SK-N-SH (cell line): ENCODE data around the gene BRDT. TPM values are rescaled to one million over a fixed set of nuclear protein-coding genes. Genes with fewer than 3 reads are reported as not detected.

Source experiments
- CTCF ChIA-PET: fragments of 300-600, 350-600 bp; formaldehyde crosslinking; extraction: SDS; loops from one replicate; lab custom pipeline; 2021; lab: Yijun Ruan, JAX
- POLR2A ChIA-PET: fragments of 350-600 bp; sonication (Branson Sonifier 250); formaldehyde crosslinking; extraction: SDS; loops from one replicate; lab custom pipeline; 2020; ENCODE audit warnings: antibody characterized with exemption, inconsistent platforms; lab: Yijun Ruan, JAX
- DNase-seq: peaks from one replicate; pipeline ENCODE4 v3.0.0; 2012
- H2AFZ ChIP-seq: fragments of 200-600 bp; sonication (generic); 2 replicates; pipeline ENCODE4 v1.8.1; 2016; ENCODE audit warnings: antibody characterized with exemption, mild to moderate bottlenecking, low read depth
- H3F3A ChIP-seq: fragments of 200-600 bp; sonication (generic); replicated peaks from 2 replicates; pipeline ENCODE3; 2016; ENCODE audit warnings: antibody characterized with exemption, mild to moderate bottlenecking; ENCODE audit not compliant: insufficient read depth
- H3K27ac ChIP-seq, 2 experiments: fragments of 200-500 bp in 1 of 2; fragments of 200-600 bp in 1 of 2; sonication (Bioruptor generic) in 1 of 2; sonication (generic), shearing (Covaris generic) in 1 of 2; 2 replicates each; pipeline versions ENCODE4 v1.5.1 to v1.6.1; 2014 to 2016; ENCODE audit warnings: low read depth in 2 of 2, inconsistent platforms in 1 of 2, low read length in 1 of 2, mild to moderate bottlenecking in 1 of 2, mixed read lengths in 1 of 2
- H3K27me3 ChIP-seq: fragments of 200-600 bp; sonication (generic), shearing (Covaris generic); 2 replicates; pipeline ENCODE4 v1.6.1; 2016; ENCODE audit warnings: mixed run types; ENCODE audit not compliant: insufficient read depth
- H3K36me3 ChIP-seq, 2 experiments: fragments of 200-500 bp in 1 of 2; fragments of 200-600 bp in 1 of 2; sonication (Bioruptor generic) in 1 of 2; sonication (generic) in 1 of 2; replicated peaks in 1 of 2; 2 replicates each; pipeline versions ENCODE3 to v1.5.1; 2014 to 2016; ENCODE audit warnings: low read length in 1 of 2, mild to moderate bottlenecking in 1 of 2; ENCODE audit not compliant: insufficient read depth in 2 of 2, control insufficient read depth in 1 of 2
- H3K4me1 ChIP-seq, 2 experiments: fragments of 200-500 bp in 1 of 2; fragments of 200-600 bp in 1 of 2; sonication (Bioruptor generic) in 1 of 2; sonication (generic), shearing (Covaris generic) in 1 of 2; 2 replicates each; pipeline versions ENCODE4 v1.5.1 to v1.6.1; 2014 to 2016; ENCODE audit warnings: low read depth in 1 of 2, low read length in 1 of 2, mixed run types in 1 of 2; ENCODE audit not compliant: insufficient read depth in 2 of 2, control insufficient read depth in 1 of 2
- H3K4me2 ChIP-seq: fragments of 200-600 bp; sonication (generic), shearing (Covaris generic); 2 replicates; pipeline ENCODE4 v1.6.1; 2017; ENCODE audit warnings: mixed run types
- H3K4me3 ChIP-seq, 2 experiments: fragments of 200-500 bp in 1 of 2; fragments of 200-600 bp in 1 of 2; sonication (Bioruptor generic) in 1 of 2; sonication (generic), shearing (Covaris generic) in 1 of 2; 2 replicates each; pipeline versions ENCODE4 v1.5.1 to v1.8.1; 2014 to 2016; ENCODE audit warnings: low read depth in 2 of 2, inconsistent platforms in 1 of 2, low read length in 1 of 2, mild to moderate bottlenecking in 1 of 2, mixed read lengths in 1 of 2, moderate library complexity in 1 of 2
- H3K79me2 ChIP-seq: fragments of 200-600 bp; sonication (generic); 2 replicates; pipeline ENCODE4 v1.8.1; 2017; ENCODE audit warnings: mild to moderate bottlenecking; ENCODE audit not compliant: insufficient read depth
- H3K9ac ChIP-seq: fragments of 200-600 bp; sonication (generic); 2 replicates; pipeline ENCODE4 v1.6.1; 2017; ENCODE audit warnings: mixed run types
- H3K9me2 ChIP-seq: fragments of 200-600 bp; sonication (generic); 2 replicates; pipeline ENCODE4 v1.6.1; 2017; ENCODE audit warnings: mixed run types
- H3K9me3 ChIP-seq: fragments of 200-600 bp; sonication (generic); 2 replicates; pipeline ENCODE4 v1.6.1; 2017; ENCODE audit warnings: mixed run types, mild to moderate bottlenecking, moderate library complexity
- H4K20me1 ChIP-seq: fragments of 200-600 bp; sonication (generic); 2 replicates; pipeline ENCODE4 v1.6.1; 2017; ENCODE audit warnings: mild to moderate bottlenecking, mixed run types; ENCODE audit not compliant: insufficient read depth
- ELF1 ChIP-seq: IDR thresholded peaks from 2 replicates; pipeline ENCODE4 v1.4.0; 2012
- FOSL2 ChIP-seq: IDR thresholded peaks from 2 replicates; pipeline ENCODE4 v1.4.0; 2012; ENCODE audit warnings: low read depth, mild to moderate bottlenecking, moderate library complexity, borderline replicate concordance
- FOXJ3 ChIP-seq: sonication (generic); formaldehyde crosslinking; IDR thresholded peaks from 2 replicates; pipeline ENCODE4 v1.5.1; 2020; ENCODE audit warnings: mild to moderate bottlenecking, missing genetic modification reagents
- FOXM1 ChIP-seq: IDR thresholded peaks from 2 replicates; pipeline ENCODE4 v1.4.0; 2012; ENCODE audit warnings: low read depth, mild to moderate bottlenecking
- GATA2 ChIP-seq: sonication (generic); formaldehyde crosslinking; IDR thresholded peaks from 2 replicates; pipeline ENCODE4 v1.5.0; 2020; ENCODE audit warnings: mild to moderate bottlenecking, missing genetic modification reagents
- JUND ChIP-seq: IDR thresholded peaks from 2 replicates; pipeline ENCODE4 v1.4.0; 2012
- NFIC ChIP-seq: IDR thresholded peaks from 2 replicates; pipeline ENCODE4 v1.4.0; 2012; ENCODE audit warnings: borderline replicate concordance
- RCOR1 ChIP-seq: fragments of 150-350 bp; IDR thresholded peaks from 2 replicates; pipeline ENCODE4 v1.6.1; 2017; ENCODE audit warnings: antibody characterized with exemption, low read length
- RFX5 ChIP-seq: IDR thresholded peaks from 2 replicates; pipeline ENCODE4 v1.6.1; 2012; ENCODE audit warnings: mild to moderate bottlenecking, improper control_type of control experiment, low read length
- SIN3A ChIP-seq: IDR thresholded peaks from 2 replicates; pipeline ENCODE4 v1.6.1; 2012; ENCODE audit warnings: low read depth, mild to moderate bottlenecking, low read length, moderate library complexity, borderline replicate concordance
- SMC3 ChIP-seq: IDR thresholded peaks from 2 replicates; pipeline ENCODE4 v1.6.1; 2012; ENCODE audit warnings: low read depth, low read length, improper control_type of control experiment
- TEAD4 ChIP-seq: IDR thresholded peaks from 2 replicates; pipeline ENCODE4 v1.4.0; 2012; ENCODE audit warnings: mild to moderate bottlenecking, borderline replicate concordance; ENCODE audit not compliant: insufficient read depth
- YY1 ChIP-seq: IDR thresholded peaks from 2 replicates; pipeline ENCODE4 v1.4.0; 2012; ENCODE audit warnings: low read depth, mild to moderate bottlenecking
- WGBS: methylation state at CpG from one replicate; pipeline ENCODE4 v1.1.6; 2017; ENCODE audit warnings: low lambda C conversion rate; 5-methylcytosine and 5-hydroxymethylcytosine counted together
- polyA plus RNA-seq, 3 experiments: library from polyadenylated mRNA; depleted of rRNA; stranded (reverse); fragments of >200 nt; gene quantifications; 2 replicates each; pipeline ENCODE4 v1.2.3, GENCODE V29; 2012
- TF ChIP-seq, protein P1 (sequence below): fragments of 150-350 bp; IDR thresholded peaks from 2 replicates; pipeline ENCODE4 v1.6.1; 2016; ENCODE audit warnings: mild to moderate bottlenecking, low read depth, low read length
- TF ChIP-seq, protein P2 (sequence below): IDR thresholded peaks from 2 replicates; pipeline ENCODE4 v1.6.1; 2012; ENCODE audit warnings: mild to moderate bottlenecking, low read depth, low read length, moderate library complexity
- TF ChIP-seq, protein P3 (sequence below): fragments of 150-350 bp; IDR thresholded peaks from 2 replicates; pipeline ENCODE4 v1.6.1; 2017; ENCODE audit warnings: antibody characterized with exemption, low read length, low read depth, borderline replicate concordance
- TF ChIP-seq, protein P4 (sequence below): fragments of 200-600 bp; sonication (generic); IDR thresholded peaks from 2 replicates; pipeline ENCODE4 v1.6.1; 2017; ENCODE audit warnings: antibody characterized with exemption, mild to moderate bottlenecking, moderate library complexity
- TF ChIP-seq, protein P5 (sequence below): IDR thresholded peaks from 2 replicates; pipeline ENCODE4 v1.4.0; 2012; ENCODE audit warnings: low read depth
- TF ChIP-seq, protein P6 (sequence below): IDR thresholded peaks from 2 replicates; pipeline ENCODE4; 2012

BRDT gene
- polyA plus RNA-seq, 1 of the 3 experiments (the other 2 are of a cell fraction), result not detected

DNA sequence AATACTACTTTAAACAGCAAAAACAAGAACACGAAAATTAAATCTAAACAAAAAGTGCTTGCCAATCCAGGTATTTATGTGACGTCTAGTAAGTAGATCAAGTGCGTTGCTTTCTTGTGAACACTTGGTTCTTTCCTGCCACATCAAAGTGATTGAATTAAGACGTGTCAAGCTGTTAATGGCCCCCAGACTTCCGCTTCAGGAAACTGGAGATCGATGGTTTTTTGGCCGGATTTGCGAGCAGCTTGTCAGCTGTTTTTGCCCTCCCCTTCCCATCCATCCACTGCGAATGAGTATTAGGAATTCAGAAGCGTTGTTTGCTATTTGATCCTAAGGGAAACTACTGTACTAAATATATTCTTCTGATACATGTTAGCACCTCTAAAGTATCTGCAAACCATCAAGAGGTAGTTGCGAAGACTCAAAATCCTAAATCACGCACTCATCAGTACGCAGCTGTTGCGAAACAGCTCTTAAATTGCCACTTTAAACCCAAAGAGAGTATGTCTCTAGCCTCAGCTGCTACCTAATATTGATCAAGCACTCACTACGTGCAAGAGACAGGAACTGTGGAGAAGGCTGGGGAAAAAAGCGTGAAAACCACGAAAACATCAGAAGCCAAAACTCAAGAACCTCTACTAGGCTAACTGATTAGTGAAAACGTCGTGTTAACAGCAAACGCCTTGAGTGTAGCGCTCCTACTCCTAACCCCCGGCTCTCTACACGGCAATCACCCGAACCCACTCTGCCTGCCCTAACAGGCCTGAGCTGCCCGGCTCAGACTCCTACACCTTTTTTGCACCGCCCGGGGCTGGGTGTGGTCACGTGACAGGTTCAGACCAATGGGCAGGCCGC lies 473 bp upstream of the BRDT start:
- no peaks in the 10 kb centered on the region for H3K9me2 ChIP-seq
- POLR2A ChIA-PET, result no interaction called here

More for the DNA sequence above, 473 bp upstream of the BRDT start:
- H4K20me1 ChIP-seq, result no peaks in the 10 kb centered on the region
- no peak overlapping the region for H3K9ac ChIP-seq
- H3K27me3 ChIP-seq, result peaks cover 24% of the 10 kb centered on the region; the same call in 1 of the 2 replicates
- no peaks in the 10 kb centered on the region for H3K4me1 ChIP-seq
- no peak overlapping the region for H2AFZ ChIP-seq
- H3K36me3 ChIP-seq, result no peaks in the 10 kb centered on the region
- no peaks in the 10 kb centered on the region for H3K79me2 ChIP-seq
- no peak for DNase-seq
- no peaks in the 10 kb centered on the region for H3K9me3 ChIP-seq
- no peak overlapping the region for H3K4me3 ChIP-seq
- no peak for TF ChIP-seq FOXJ3 (CRISPR knock-in tag)
- TF ChIP-seq NFIC, result no peak
- TF ChIP-seq, protein P1, sequence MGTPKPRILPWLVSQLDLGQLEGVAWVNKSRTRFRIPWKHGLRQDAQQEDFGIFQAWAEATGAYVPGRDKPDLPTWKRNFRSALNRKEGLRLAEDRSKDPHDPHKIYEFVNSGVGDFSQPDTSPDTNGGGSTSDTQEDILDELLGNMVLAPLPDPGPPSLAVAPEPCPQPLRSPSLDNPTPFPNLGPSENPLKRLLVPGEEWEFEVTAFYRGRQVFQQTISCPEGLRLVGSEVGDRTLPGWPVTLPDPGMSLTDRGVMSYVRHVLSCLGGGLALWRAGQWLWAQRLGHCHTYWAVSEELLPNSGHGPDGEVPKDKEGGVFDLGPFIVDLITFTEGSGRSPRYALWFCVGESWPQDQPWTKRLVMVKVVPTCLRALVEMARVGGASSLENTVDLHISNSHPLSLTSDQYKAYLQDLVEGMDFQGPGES, result no peak
- no peak for TF ChIP-seq RFX5
- TF ChIP-seq SMC3, result no peak
- no peak for TF ChIP-seq TEAD4
- TF ChIP-seq YY1, result no peak
- TF ChIP-seq ELF1, result no peak
- TF ChIP-seq SIN3A, result no peak
- no peak for TF ChIP-seq GATA2 (CRISPR knock-in tag)
- no peak for TF ChIP-seq FOSL2
- TF ChIP-seq, protein P2, sequence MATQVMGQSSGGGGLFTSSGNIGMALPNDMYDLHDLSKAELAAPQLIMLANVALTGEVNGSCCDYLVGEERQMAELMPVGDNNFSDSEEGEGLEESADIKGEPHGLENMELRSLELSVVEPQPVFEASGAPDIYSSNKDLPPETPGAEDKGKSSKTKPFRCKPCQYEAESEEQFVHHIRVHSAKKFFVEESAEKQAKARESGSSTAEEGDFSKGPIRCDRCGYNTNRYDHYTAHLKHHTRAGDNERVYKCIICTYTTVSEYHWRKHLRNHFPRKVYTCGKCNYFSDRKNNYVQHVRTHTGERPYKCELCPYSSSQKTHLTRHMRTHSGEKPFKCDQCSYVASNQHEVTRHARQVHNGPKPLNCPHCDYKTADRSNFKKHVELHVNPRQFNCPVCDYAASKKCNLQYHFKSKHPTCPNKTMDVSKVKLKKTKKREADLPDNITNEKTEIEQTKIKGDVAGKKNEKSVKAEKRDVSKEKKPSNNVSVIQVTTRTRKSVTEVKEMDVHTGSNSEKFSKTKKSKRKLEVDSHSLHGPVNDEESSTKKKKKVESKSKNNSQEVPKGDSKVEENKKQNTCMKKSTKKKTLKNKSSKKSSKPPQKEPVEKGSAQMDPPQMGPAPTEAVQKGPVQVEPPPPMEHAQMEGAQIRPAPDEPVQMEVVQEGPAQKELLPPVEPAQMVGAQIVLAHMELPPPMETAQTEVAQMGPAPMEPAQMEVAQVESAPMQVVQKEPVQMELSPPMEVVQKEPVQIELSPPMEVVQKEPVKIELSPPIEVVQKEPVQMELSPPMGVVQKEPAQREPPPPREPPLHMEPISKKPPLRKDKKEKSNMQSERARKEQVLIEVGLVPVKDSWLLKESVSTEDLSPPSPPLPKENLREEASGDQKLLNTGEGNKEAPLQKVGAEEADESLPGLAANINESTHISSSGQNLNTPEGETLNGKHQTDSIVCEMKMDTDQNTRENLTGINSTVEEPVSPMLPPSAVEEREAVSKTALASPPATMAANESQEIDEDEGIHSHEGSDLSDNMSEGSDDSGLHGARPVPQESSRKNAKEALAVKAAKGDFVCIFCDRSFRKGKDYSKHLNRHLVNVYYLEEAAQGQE, result no peak
- no peak for TF ChIP-seq RCOR1
- TF ChIP-seq, protein P3, sequence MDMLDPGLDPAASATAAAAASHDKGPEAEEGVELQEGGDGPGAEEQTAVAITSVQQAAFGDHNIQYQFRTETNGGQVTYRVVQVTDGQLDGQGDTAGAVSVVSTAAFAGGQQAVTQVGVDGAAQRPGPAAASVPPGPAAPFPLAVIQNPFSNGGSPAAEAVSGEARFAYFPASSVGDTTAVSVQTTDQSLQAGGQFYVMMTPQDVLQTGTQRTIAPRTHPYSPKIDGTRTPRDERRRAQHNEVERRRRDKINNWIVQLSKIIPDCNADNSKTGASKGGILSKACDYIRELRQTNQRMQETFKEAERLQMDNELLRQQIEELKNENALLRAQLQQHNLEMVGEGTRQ, result no peak
- no peak for TF ChIP-seq FOXM1
- TF ChIP-seq, protein P4, sequence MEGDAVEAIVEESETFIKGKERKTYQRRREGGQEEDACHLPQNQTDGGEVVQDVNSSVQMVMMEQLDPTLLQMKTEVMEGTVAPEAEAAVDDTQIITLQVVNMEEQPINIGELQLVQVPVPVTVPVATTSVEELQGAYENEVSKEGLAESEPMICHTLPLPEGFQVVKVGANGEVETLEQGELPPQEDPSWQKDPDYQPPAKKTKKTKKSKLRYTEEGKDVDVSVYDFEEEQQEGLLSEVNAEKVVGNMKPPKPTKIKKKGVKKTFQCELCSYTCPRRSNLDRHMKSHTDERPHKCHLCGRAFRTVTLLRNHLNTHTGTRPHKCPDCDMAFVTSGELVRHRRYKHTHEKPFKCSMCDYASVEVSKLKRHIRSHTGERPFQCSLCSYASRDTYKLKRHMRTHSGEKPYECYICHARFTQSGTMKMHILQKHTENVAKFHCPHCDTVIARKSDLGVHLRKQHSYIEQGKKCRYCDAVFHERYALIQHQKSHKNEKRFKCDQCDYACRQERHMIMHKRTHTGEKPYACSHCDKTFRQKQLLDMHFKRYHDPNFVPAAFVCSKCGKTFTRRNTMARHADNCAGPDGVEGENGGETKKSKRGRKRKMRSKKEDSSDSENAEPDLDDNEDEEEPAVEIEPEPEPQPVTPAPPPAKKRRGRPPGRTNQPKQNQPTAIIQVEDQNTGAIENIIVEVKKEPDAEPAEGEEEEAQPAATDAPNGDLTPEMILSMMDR, result no peak
- TF ChIP-seq, protein P5, sequence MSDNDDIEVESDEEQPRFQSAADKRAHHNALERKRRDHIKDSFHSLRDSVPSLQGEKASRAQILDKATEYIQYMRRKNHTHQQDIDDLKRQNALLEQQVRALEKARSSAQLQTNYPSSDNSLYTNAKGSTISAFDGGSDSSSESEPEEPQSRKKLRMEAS, result no peak
- no peak for TF ChIP-seq JUND
- TF ChIP-seq, protein P6, sequence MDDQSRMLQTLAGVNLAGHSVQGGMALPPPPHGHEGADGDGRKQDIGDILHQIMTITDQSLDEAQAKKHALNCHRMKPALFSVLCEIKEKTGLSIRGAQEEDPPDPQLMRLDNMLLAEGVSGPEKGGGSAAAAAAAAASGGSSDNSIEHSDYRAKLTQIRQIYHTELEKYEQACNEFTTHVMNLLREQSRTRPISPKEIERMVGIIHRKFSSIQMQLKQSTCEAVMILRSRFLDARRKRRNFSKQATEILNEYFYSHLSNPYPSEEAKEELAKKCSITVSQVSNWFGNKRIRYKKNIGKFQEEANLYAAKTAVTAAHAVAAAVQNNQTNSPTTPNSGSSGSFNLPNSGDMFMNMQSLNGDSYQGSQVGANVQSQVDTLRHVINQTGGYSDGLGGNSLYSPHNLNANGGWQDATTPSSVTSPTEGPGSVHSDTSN, result no peak
- TF ChIP-seq, all 33 proteins: peak for 0
- 42% methylated on average over 29 of the region's 29 CpGs for WGBS
- no peaks in the 10 kb centered on the region for H3F3A ChIP-seq
- CTCF ChIA-PET, result no interaction called here
- no peak overlapping the region for H3K4me2 ChIP-seq
- no peak overlapping the region for H3K27ac ChIP-seq
